Measurements from ENCODE around the gene SLC26A11.
"Not testable (repeated sequence)": the region's sequence is repeated elsewhere in the genome, so short reads cannot be mapped to it uniquely, and the experiment has no call there.

The SLC26A11 gene

DNA sequence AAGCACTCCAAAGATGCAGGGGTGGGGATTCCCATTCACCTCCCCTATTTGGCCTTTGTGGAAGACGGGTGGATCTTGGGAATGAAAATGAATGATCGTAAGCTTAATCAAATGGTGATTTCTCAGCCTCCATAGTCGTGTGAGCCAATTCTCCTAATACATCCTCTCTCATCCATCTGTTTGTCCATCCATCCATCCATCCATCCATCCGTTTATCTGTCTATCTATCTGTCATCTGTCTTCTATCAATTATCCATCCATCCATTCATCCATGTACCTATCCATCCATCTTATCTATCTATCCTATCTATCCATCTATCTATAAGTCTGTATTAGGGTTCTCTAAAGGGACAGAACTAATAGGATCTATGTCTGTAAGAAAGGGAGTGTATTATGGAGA, 48.2 kb downstream of the SLC26A11 start:
- TF ChIP-seq, protein P1, sequence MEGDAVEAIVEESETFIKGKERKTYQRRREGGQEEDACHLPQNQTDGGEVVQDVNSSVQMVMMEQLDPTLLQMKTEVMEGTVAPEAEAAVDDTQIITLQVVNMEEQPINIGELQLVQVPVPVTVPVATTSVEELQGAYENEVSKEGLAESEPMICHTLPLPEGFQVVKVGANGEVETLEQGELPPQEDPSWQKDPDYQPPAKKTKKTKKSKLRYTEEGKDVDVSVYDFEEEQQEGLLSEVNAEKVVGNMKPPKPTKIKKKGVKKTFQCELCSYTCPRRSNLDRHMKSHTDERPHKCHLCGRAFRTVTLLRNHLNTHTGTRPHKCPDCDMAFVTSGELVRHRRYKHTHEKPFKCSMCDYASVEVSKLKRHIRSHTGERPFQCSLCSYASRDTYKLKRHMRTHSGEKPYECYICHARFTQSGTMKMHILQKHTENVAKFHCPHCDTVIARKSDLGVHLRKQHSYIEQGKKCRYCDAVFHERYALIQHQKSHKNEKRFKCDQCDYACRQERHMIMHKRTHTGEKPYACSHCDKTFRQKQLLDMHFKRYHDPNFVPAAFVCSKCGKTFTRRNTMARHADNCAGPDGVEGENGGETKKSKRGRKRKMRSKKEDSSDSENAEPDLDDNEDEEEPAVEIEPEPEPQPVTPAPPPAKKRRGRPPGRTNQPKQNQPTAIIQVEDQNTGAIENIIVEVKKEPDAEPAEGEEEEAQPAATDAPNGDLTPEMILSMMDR (IDR thresholded peaks at IDR 0.05): no peak
- TF ChIP-seq ZFX (IDR thresholded peaks at IDR 0.05; ENCODE audit: borderline replicate concordance): no peak
- H3K27ac ChIP-seq: no peak overlapping the region

DNA sequence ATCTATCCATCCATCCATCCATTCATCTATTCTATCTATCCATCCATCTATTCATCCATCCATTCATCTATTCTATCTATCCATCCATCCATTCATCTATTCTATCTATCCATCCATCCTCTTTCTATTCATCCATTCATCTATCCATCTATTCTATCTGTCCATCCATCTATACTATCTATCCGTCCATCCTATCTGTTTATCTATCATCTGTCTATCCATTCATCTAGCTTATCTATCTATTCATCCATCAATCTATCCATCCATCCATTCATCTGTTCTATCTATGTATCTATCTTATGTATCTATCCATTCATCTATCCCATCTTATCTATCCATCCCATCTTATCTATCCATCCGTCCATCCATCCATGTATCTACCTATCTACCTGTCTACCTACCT, 49.2 kb downstream of the SLC26A11 start:
- H3K27ac ChIP-seq: no peak overlapping the region
- TF ChIP-seq, protein P1 (IDR thresholded peaks at IDR 0.05): no peak
- TF ChIP-seq ZFX (IDR thresholded peaks at IDR 0.05; ENCODE audit: borderline replicate concordance): no peak

DNA sequence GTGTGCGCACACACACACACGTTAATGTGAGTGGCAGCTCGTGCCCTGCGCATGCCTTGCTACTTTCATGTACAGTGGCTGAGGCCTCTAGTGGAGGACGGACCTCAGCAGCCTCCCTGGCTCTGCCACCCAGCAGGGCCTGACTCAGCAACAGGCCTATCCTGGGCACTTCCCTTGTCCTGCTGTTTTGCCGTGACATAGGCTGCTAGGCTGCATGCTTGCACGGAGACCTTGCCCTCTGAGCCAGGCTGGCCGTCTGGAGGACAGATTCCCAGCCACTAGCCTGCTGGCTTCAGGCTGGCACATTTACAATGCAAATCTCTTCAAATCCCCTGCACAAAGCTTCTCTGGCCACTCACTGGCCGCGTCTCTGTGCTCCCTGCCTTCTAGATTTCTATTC, 49.9 kb downstream of the SLC26A11 start:
- TF ChIP-seq, protein P1 (IDR thresholded peaks at IDR 0.05): no peak
- TF ChIP-seq ZFX (IDR thresholded peaks at IDR 0.05; ENCODE audit: borderline replicate concordance): no peak
- no peak overlapping the region for H3K27ac ChIP-seq

DNA sequence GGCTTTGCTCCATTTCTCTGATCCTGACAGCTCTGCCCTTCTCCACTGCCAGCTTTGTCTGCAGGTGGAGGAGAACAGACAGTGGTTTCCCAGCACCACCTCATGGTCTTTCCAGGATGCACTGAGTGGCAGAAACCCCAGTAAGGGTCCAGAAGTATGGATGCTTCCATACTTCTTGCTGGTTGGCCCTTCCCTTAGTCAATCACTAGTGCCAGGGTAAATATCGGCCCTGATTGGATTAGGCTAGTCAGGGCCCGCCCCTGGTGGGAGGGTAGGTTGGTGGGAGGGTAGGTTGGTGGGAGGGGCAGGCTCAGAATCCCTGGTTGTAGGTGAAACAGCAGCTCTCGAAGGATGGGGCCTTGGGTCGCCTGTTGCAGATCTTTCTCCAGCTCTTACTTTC, 50.6 kb downstream of the SLC26A11 start:
- no peak overlapping the region for H3K27ac ChIP-seq
- TF ChIP-seq, protein P1 (IDR thresholded peaks at IDR 0.05): no peak
- TF ChIP-seq ZFX (IDR thresholded peaks at IDR 0.05; ENCODE audit: borderline replicate concordance): no peak

DNA sequence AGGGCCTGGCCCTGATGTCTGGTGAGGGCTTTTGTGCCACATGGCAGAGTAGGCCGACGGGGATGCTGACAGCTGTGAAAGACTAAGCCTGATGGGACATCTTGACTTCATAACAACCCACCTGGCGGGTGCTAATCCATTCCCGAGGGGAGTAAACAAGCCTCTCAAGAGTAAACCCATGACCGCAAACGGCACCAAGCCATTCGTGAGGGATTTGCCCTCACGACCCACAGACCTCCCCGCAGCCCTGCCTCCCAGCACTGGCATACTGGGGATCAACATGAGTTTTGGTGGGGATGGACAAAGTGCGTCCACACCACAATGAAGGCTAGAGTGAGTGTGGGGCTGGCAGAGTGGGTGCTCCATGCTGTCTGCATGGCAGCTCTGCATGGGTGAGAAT, 52.1 kb downstream of the SLC26A11 start:
- no peak overlapping the region for H3K27ac ChIP-seq
- TF ChIP-seq, protein P1 (IDR thresholded peaks at IDR 0.05): no peak
- TF ChIP-seq ZFX (IDR thresholded peaks at IDR 0.05; ENCODE audit: borderline replicate concordance): no peak

DNA sequence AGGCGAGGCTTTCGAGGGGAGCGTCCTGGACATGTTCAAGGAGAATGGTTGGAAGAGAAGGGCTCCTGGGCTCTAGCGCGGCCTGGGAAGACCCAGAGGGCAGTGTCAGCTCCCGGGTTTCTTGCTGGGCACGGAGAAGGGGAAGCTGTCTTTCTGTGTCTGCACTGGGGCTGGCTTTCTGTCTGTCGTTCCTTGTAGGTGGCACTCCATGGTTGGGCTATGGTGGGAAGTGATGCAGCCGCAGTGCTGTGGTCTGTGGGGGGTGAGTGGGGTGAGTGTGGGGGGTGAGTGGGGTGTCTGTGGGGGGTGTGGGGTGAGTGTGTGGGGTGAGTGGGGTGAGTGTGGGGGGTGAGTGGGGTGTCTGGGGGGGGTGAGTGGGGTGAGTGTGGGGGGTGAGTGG, 54.1 kb downstream of the SLC26A11 start:
- no peak overlapping the region for H3K27ac ChIP-seq
- TF ChIP-seq, protein P1 (IDR thresholded peaks at IDR 0.05): no peak
- TF ChIP-seq ZFX (IDR thresholded peaks at IDR 0.05; ENCODE audit: borderline replicate concordance): no peak

DNA sequence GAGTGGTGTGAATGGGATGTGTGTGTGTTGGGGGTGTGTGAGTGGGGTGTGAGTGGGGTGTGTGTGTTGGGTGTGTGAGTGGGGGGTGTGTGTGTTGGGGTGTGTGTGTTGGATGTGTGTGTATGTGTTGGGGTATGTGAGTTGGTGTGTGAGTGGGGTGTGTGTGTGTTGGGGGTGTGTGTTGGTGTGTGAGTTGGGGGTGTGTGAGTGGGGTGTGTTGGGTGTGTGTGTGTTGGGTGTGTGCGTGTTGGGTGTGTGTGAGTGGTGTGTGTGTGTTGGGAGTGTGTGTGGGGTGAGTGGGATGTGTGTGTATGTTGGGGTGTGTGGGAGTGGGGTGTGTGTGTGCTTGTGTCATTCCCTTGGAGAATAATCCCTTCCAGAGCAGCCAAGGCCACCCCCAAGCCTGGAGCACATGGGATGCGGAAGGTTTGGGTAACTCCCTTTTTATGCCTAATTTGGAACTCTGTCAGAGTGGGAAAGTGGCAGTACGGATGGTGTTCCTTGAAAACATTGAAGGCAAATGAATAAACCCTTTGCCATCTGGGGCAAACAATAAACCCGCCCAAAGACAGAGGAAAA, 54.7 kb downstream of the SLC26A11 start:
- TF ChIP-seq, protein P1 (IDR thresholded peaks at IDR 0.05): no peak
- no peak for TF ChIP-seq ZFX (IDR thresholded peaks at IDR 0.05; ENCODE audit: borderline replicate concordance)
- peak overlapping the region; percentile 22; the same call in 1 of the 2 replicates for H3K27ac ChIP-seq

DNA sequence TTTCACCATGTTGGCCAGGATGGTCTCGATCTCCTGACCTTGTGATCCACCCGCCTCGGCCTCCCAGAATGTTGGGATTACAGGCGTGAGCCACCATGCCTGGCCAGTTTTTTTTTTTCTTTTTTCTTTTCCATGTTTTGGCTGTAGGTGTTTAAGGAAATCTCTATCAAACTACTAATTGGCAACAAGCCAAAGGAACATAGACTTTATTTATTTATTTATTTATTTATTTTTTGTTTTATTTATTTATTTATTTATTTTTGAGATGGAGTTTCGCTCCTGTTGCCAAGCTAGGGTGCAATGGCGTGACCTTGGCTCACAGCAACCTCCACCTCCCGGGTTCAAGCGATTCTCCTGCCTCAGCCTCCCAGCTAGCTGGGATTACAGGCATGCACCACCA, 55.6 kb downstream of the SLC26A11 start:
- H3K27ac ChIP-seq: not testable (repeated sequence)

All from 22Rv1 (cell line).